Glutamatergic neuron (in vitro differentiated cells): ENCODE results near the gene CSGALNACT2. TPM values are rescaled to one million over a fixed set of nuclear protein-coding genes. Genes with fewer than 3 reads are reported as not detected.

ENCODE experiments used
- DNase-seq: peaks from one replicate; pipeline ENCODE4 v3.0.0; 2022
- H3K27ac Mint-ChIP-seq: one replicate; pipeline ENCODE4 v1.8.0; 2020; ENCODE audit warnings: mild to moderate bottlenecking, mixed read lengths, inconsistent platforms; ENCODE audit not compliant: unreplicated experiment
- H3K27me3 Mint-ChIP-seq: one replicate; pipeline ENCODE4 v1.8.0; 2020; ENCODE audit warnings: mild to moderate bottlenecking, moderate library complexity, mixed read lengths, inconsistent platforms; ENCODE audit not compliant: unreplicated experiment
- H3K36me3 Mint-ChIP-seq: one replicate; pipeline ENCODE4 v1.8.0; 2020; ENCODE audit warnings: mild to moderate bottlenecking, mixed read lengths, inconsistent platforms; ENCODE audit not compliant: unreplicated experiment
- H3K4me1 Mint-ChIP-seq: one replicate; pipeline ENCODE4 v1.8.0; 2020; ENCODE audit warnings: mild to moderate bottlenecking, low read depth, mixed read lengths, inconsistent platforms; ENCODE audit not compliant: unreplicated experiment
- H3K4me3 Mint-ChIP-seq: one replicate; pipeline ENCODE4 v1.8.0; 2020; ENCODE audit warnings: mild to moderate bottlenecking, mixed read lengths, inconsistent platforms; ENCODE audit not compliant: unreplicated experiment
- H3K9me3 Mint-ChIP-seq: one replicate; pipeline ENCODE4 v1.8.0; 2020; ENCODE audit warnings: mild to moderate bottlenecking, moderate library complexity, mixed read lengths, inconsistent platforms; ENCODE audit not compliant: unreplicated experiment
- CTCF ChIP-seq: fragments of 200-600 bp; sonication (generic); IDR thresholded peaks from one replicate; pipeline ENCODE4 v1.5.0; 2021; ENCODE audit not compliant: partially characterized antibody, unreplicated experiment
- total RNA-seq: library from RNA; stranded (reverse); fragmentation: NEBNext Ultra II Directional; extraction: Animal tissue kit (Norgen Biotek cat#: 25700); gene quantifications from one replicate; pipeline ENCODE4 v1.2.1, GENCODE V29; 2021; ENCODE audit not compliant: unreplicated experiment

Gene CSGALNACT2
- total RNA-seq, 1 donor from 2014 or later: 28.3 TPM

- Mint-ChIP-seq H3K36me3 (no peaks in the 10 kb centered on the region), H3K27me3 (peaks cover 16% of the 10 kb centered on the region), H3K4me1 (peaks cover 31% of the 10 kb centered on the region), H3K27ac (no peak overlapping the region), H3K9me3 (peaks cover 10% of the 10 kb centered on the region), H3K4me3 (peak overlapping the region; percentile 15)
- no peak for DNase-seq
- TF ChIP-seq CTCF: no peak
These were observed 17.3 kb upstream of the CSGALNACT2 start for GRCh38 chr10:43120929-43121314.

DNA sequence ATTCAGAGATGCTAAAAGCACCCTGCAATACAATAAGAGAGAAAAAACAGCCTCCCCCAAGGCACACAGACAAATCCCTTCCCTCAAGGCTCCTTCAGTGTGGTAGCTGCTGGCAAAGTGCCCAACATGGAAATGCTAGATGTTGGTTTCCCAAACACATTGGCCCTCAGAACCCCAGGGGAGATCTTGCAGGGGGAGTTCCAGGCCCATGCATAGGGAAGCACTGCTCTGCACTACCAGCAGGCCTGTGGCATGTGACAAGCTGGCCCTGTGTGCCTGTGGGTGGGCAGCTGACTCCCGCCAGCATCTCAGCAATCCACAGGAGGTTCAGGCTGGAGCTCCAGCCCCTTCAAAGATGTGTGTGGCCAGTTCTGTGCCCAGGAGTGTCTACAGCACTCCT is 16.8 kb upstream of the CSGALNACT2 start:
- Mint-ChIP-seq H3K36me3 (no peaks in the 10 kb centered on the region), H3K27ac (no peak overlapping the region), H3K27me3 (peaks cover 16% of the 10 kb centered on the region), H3K4me3 (peak overlapping the region; percentile 15), H3K4me1 (peaks cover 31% of the 10 kb centered on the region), H3K9me3 (peaks cover 9% of the 10 kb centered on the region)
- TF ChIP-seq CTCF: no peak
- no peak for DNase-seq

GRCh38 chr10:43122096-43122495 is 16.1 kb upstream of the CSGALNACT2 start:
- H3K36me3 Mint-ChIP-seq: no peaks in the 10 kb centered on the region
- H3K9me3 Mint-ChIP-seq: peaks cover 9% of the 10 kb centered on the region
- no peak overlapping the region for H3K27ac Mint-ChIP-seq
- DNase-seq: no peak
- peaks cover 16% of the 10 kb centered on the region for H3K27me3 Mint-ChIP-seq
- peaks cover 31% of the 10 kb centered on the region for H3K4me1 Mint-ChIP-seq
- H3K4me3 Mint-ChIP-seq: no peak overlapping the region
- TF ChIP-seq CTCF: no peak

DNA sequence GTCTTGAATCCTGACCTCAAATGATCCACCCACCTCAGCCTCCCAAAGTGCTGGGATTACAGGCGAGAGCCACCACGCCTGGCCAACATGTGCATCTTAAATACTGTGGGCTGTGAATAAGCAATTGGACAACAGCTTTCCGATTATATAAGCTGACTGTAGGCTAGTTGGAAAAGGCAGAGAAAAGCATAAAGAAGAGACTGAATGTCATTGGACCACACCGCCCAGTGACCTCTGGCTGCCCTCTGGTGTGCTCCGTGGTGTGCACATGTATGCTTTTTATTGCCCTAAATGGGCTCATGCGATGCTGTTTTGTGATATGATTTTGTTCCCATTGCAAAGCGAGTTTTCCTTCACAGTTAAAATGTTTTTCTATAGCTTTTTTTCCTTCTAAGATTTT is 15.4 kb upstream of the CSGALNACT2 start:
- Mint-ChIP-seq H3K27ac (peak overlapping the region; percentile 43), H3K4me1 (peaks cover 31% of the 10 kb centered on the region), H3K9me3 (peaks cover 7% of the 10 kb centered on the region), H3K27me3 (peaks cover 14% of the 10 kb centered on the region), H3K4me3 (no peak overlapping the region), H3K36me3 (no peaks in the 10 kb centered on the region)
- no peak for DNase-seq
- no peak for TF ChIP-seq CTCF

DNA sequence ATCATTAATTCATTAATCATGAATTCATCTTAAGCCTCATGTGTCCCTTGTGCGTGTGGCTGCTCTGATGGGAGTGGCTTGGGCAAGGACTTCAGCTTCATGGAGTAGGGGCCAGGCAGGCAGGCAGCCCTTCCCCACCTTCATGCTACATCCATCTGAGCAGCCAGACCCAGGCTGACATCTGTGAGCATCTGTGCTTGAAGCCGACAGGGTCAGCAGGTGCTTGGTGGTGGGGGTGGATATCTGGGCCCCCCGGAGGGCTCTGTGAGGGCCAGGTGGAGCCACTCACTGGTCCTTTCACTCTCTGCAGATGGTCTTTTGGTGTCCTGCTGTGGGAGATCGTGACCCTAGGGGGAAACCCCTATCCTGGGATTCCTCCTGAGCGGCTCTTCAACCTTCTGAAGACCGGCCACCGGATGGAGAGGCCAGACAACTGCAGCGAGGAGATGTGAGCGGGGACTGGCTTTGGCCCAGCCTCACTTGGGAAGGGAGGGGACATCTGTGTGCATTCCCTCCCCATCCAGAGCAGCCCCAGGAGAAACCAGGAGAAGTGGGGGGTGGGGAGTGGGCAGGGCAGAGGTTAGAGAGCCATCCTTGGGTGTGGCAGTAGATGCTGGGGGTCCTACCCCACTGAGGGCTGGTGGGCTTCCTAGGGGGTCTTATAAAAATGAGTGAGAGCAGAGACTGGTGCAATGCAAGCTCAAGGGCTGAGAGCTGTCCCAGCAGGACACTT is 14.7 kb upstream of the CSGALNACT2 start:
- Mint-ChIP-seq H3K4me1 (peaks cover 31% of the 10 kb centered on the region), H3K27me3 (peaks cover 14% of the 10 kb centered on the region), H3K27ac (peak overlapping the region; percentile 28), H3K36me3 (no peaks in the 10 kb centered on the region), H3K9me3 (peaks cover 7% of the 10 kb centered on the region), H3K4me3 (peak overlapping the region; percentile 37)
- no peak for TF ChIP-seq CTCF
- DNase-seq: peak; percentile 52
